HG02943 (cell line): ENCODE results near the gene ISL2.

Experiments
- ATAC-seq: cut with Tn5 transposase; IDR thresholded peaks from one replicate; pipeline ENCODE4 v1.9.1; 2021; ENCODE audit warnings: mild to moderate bottlenecking, low read depth, moderate library complexity; ENCODE audit not compliant: unreplicated experiment

ISL2 gene

GRCh38 chr15:76368122-76368621 lies 31.6 kb downstream of the ISL2 start:
- no peak for ATAC-seq

GRCh38 chr15:76376029-76376428 lies 39.5 kb downstream of the ISL2 start:
- no peak for ATAC-seq

- ATAC-seq, result no peak
Observed at GRCh38 chr15:76376816-76377215, 40.2 kb downstream of the ISL2 start.

GRCh38 chr15:76377217-76377616 lies 40.6 kb downstream of the ISL2 start:
- ATAC-seq, result no peak

- no peak for ATAC-seq
Observed at GRCh38 chr15:76377751-76378150, 41.2 kb downstream of the ISL2 start.

- no peak for ATAC-seq
Observed at GRCh38 chr15:76378691-76379090, 42.1 kb downstream of the ISL2 start.

- no peak for ATAC-seq
Observed at GRCh38 chr15:76380249-76380648, 43.7 kb downstream of the ISL2 start.

- no peak for ATAC-seq
Observed at GRCh38 chr15:76381366-76381765, 44.8 kb downstream of the ISL2 start.

- ATAC-seq, result no peak
Observed at GRCh38 chr15:76382987-76383728, 46.6 kb downstream of the ISL2 start.

GRCh38 chr15:76384409-76384808 lies 47.8 kb downstream of the ISL2 start:
- ATAC-seq, result no peak

GRCh38 chr15:76386178-76386577 lies 49.6 kb downstream of the ISL2 start:
- no peak for ATAC-seq

GRCh38 chr15:76386926-76387325 lies 50.4 kb downstream of the ISL2 start:
- ATAC-seq, result no peak

GRCh38 chr15:76390571-76390970 lies 54.0 kb downstream of the ISL2 start:
- ATAC-seq, result no peak

- ATAC-seq, result no peak
Observed at GRCh38 chr15:76391309-76391708, 54.7 kb downstream of the ISL2 start.

GRCh38 chr15:76391847-76392246 lies 55.3 kb downstream of the ISL2 start:
- no peak for ATAC-seq
